Measurements from ENCODE around the gene FRAS1. TPM values are rescaled to one million over a fixed set of nuclear protein-coding genes. Genes with fewer than 3 reads are reported as not detected.

Gene FRAS1
- total RNA-seq, 1 donor from 2014 or later, result 24.6 TPM

DNA sequence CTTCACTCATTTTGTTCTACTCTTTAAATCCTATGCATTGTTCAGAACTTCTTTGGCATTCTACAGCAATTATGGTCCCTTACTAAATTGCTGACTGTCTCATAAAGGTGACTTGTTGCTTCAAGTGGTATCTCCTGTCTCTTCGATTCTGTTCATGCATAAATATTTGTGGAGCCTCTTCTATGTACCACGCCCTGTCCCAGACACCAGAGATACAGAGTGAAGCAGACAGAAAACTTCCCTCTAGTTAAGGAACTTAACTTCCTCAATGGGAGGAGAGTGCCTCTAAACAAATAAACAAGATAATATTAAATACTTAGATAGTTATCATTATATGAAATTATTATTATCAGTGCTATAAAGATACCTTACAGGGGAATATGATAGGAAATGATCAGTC is 235.7 kb downstream of the FRAS1 start:
- no peak overlapping the region for H3K27ac Mint-ChIP-seq (ENCODE audit: unreplicated experiment)
- H3K4me1 ChIP-seq (ENCODE audit: insufficient read depth, low read length), result peaks cover 17% of the 10 kb centered on the region

DNA sequence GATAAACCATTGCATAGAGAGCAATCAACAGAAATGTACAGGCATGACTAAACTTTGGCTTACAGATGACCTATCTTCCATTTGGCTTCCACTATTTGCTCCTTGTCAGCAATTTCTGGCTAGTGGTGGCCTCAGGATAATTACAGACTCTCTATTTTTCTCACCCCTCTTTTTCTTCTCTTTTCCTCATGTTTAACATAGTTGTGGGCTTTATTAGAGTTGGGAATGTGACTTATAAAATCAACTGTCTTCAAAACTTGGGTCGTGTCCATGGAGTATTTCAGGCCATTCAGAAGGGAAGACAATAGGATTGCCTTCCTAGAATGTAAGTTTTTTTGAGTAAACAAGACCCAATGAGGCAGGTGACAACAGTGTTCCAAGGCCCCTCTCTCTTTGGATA is 236.2 kb downstream of the FRAS1 start:
- no peaks in the 10 kb centered on the region for H4K20me1 ChIP-seq (ENCODE audit: insufficient read depth, low read length)
- peak overlapping the region; percentile 49 for H3K27ac ChIP-seq (ENCODE audit: low read depth, low read length)
- H3K36me3 ChIP-seq (ENCODE audit: insufficient read depth, low read length), result no peaks in the 10 kb centered on the region
- no peaks in the 10 kb centered on the region for H3K27me3 ChIP-seq (ENCODE audit: insufficient read depth, low read length)
- H3K27ac Mint-ChIP-seq (ENCODE audit: unreplicated experiment), result peak overlapping the region; percentile 94
- peaks cover 42% of the 10 kb centered on the region for H3K4me1 Mint-ChIP-seq (ENCODE audit: low read depth, unreplicated experiment)
- H3K4me3 Mint-ChIP-seq (ENCODE audit: unreplicated experiment), result no peak overlapping the region
- no peaks in the 10 kb centered on the region for H3K27me3 Mint-ChIP-seq (ENCODE audit: low read depth, unreplicated experiment)
- TF ChIP-seq EZH2 (IDR thresholded peaks at IDR 0.05; ENCODE audit: insufficient read depth, low read length), result no peak
- TF ChIP-seq, protein P1, sequence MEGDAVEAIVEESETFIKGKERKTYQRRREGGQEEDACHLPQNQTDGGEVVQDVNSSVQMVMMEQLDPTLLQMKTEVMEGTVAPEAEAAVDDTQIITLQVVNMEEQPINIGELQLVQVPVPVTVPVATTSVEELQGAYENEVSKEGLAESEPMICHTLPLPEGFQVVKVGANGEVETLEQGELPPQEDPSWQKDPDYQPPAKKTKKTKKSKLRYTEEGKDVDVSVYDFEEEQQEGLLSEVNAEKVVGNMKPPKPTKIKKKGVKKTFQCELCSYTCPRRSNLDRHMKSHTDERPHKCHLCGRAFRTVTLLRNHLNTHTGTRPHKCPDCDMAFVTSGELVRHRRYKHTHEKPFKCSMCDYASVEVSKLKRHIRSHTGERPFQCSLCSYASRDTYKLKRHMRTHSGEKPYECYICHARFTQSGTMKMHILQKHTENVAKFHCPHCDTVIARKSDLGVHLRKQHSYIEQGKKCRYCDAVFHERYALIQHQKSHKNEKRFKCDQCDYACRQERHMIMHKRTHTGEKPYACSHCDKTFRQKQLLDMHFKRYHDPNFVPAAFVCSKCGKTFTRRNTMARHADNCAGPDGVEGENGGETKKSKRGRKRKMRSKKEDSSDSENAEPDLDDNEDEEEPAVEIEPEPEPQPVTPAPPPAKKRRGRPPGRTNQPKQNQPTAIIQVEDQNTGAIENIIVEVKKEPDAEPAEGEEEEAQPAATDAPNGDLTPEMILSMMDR (IDR thresholded peaks at IDR 0.05; ENCODE audit: insufficient read depth, low read depth, low read length), result no peak
- H3K36me3 Mint-ChIP-seq (ENCODE audit: low read depth, unreplicated experiment), result peaks cover 2% of the 10 kb centered on the region
- no peaks in the 10 kb centered on the region for H3K79me2 ChIP-seq (ENCODE audit: insufficient read depth, low read length)
- H3K4me2 ChIP-seq (ENCODE audit: low read length), result peak overlapping the region; percentile 69
- H2AFZ ChIP-seq (ENCODE audit: low read depth, low read length), result no peak overlapping the region
- H3K9me3 Mint-ChIP-seq (ENCODE audit: unreplicated experiment), result no peaks in the 10 kb centered on the region
- H3K4me1 ChIP-seq (ENCODE audit: insufficient read depth, low read length), result peaks cover 18% of the 10 kb centered on the region
- peak; percentile 82 for DNase-seq (ENCODE audit: low read depth)
- FAIRE-seq, result peak; percentile 72
- no peak overlapping the region for H3K4me3 ChIP-seq (ENCODE audit: insufficient read depth, low read depth, low read length)
- H3K9me3 ChIP-seq (ENCODE audit: insufficient read depth, low read depth, low read length), result no peaks in the 10 kb centered on the region
- H3K9ac ChIP-seq (ENCODE audit: low read length), result peak overlapping the region; percentile 8

More for the DNA sequence above, 235.7 kb downstream of the FRAS1 start:
- Histone ChIP-seq H3K4me2 (ENCODE audit: low read length) (no peak overlapping the region), H3K36me3 (ENCODE audit: insufficient read depth, low read length) (no peaks in the 10 kb centered on the region), H2AFZ (ENCODE audit: low read depth, low read length) (no peak overlapping the region), H3K27me3 (ENCODE audit: insufficient read depth, low read length) (no peaks in the 10 kb centered on the region), H3K4me3 (ENCODE audit: insufficient read depth, low read depth, low read length) (no peak overlapping the region), H4K20me1 (ENCODE audit: insufficient read depth, low read length) (no peaks in the 10 kb centered on the region), H3K9me3 (ENCODE audit: insufficient read depth, low read depth, low read length) (no peaks in the 10 kb centered on the region), H3K79me2 (ENCODE audit: insufficient read depth, low read length) (no peaks in the 10 kb centered on the region), H3K27ac (ENCODE audit: low read depth, low read length) (no peak overlapping the region), H3K9ac (ENCODE audit: low read length) (no peak overlapping the region)
- Mint-ChIP-seq H3K27me3 (ENCODE audit: low read depth, unreplicated experiment) (no peaks in the 10 kb centered on the region), H3K36me3 (ENCODE audit: low read depth, unreplicated experiment) (peaks cover 2% of the 10 kb centered on the region), H3K4me3 (ENCODE audit: unreplicated experiment) (no peak overlapping the region), H3K9me3 (ENCODE audit: unreplicated experiment) (no peaks in the 10 kb centered on the region), H3K4me1 (ENCODE audit: low read depth, unreplicated experiment) (peaks cover 42% of the 10 kb centered on the region)
- DNase-seq (ENCODE audit: low read depth) (no peak), FAIRE-seq (no peak)
- TF ChIP-seq, protein P1 (IDR thresholded peaks at IDR 0.05; ENCODE audit: insufficient read depth, low read depth, low read length), result no peak
- TF ChIP-seq EZH2 (IDR thresholded peaks at IDR 0.05; ENCODE audit: insufficient read depth, low read length), result no peak

DNA sequence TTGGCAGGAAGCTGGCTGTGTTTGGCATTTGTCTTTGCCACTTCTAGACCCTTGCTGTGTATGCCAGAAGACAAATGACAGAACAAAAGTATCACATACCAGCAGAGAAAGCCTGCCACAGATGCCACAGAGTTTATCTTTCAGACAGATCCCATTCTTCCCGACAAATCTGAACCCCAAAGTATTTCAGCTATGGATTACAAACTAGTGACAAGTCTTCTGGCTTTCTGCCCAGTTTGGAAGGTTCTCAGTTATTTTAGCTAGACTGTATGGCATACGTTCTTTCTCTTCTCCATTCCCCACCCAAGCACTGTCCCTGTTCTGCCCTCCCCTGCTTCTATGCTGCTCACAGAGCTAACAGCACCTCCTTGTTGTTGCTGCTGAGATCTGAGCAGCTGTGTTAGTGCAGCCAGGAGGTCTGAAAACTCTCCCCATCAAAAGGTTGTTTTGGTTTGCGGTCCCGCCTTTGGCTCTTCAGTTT is 236.7 kb downstream of the FRAS1 start:
- peaks cover 44% of the 10 kb centered on the region for H3K4me1 Mint-ChIP-seq (ENCODE audit: low read depth, unreplicated experiment)
- no peaks in the 10 kb centered on the region for H3K36me3 ChIP-seq (ENCODE audit: insufficient read depth, low read length)
- H3K4me2 ChIP-seq (ENCODE audit: low read length), result peak overlapping the region; percentile 69
- no peaks in the 10 kb centered on the region for H3K27me3 Mint-ChIP-seq (ENCODE audit: low read depth, unreplicated experiment)
- no peaks in the 10 kb centered on the region for H4K20me1 ChIP-seq (ENCODE audit: insufficient read depth, low read length)
- no peaks in the 10 kb centered on the region for H3K9me3 ChIP-seq (ENCODE audit: insufficient read depth, low read depth, low read length)
- H3K4me1 ChIP-seq (ENCODE audit: insufficient read depth, low read length), result peaks cover 23% of the 10 kb centered on the region
- peak; percentile 97 for FAIRE-seq
- no peak for TF ChIP-seq EZH2 (IDR thresholded peaks at IDR 0.05; ENCODE audit: insufficient read depth, low read length)
- TF ChIP-seq, protein P1 (IDR thresholded peaks at IDR 0.05; ENCODE audit: insufficient read depth, low read depth, low read length), result peak; percentile 13
- H3K4me3 Mint-ChIP-seq (ENCODE audit: unreplicated experiment), result peak overlapping the region; percentile 78
- H2AFZ ChIP-seq (ENCODE audit: low read depth, low read length), result no peak overlapping the region
- H3K27ac Mint-ChIP-seq (ENCODE audit: unreplicated experiment), result peak overlapping the region; percentile 94
- peak overlapping the region; percentile 49 for H3K27ac ChIP-seq (ENCODE audit: low read depth, low read length)
- peak overlapping the region; percentile 8 for H3K9ac ChIP-seq (ENCODE audit: low read length)
- peaks cover 2% of the 10 kb centered on the region for H3K36me3 Mint-ChIP-seq (ENCODE audit: low read depth, unreplicated experiment)
- H3K27me3 ChIP-seq (ENCODE audit: insufficient read depth, low read length), result no peaks in the 10 kb centered on the region
- peak; percentile 94 for DNase-seq (ENCODE audit: low read depth)
- peak overlapping the region; percentile 11 for H3K4me3 ChIP-seq (ENCODE audit: insufficient read depth, low read depth, low read length)
- H3K79me2 ChIP-seq (ENCODE audit: insufficient read depth, low read length), result no peaks in the 10 kb centered on the region
- no peaks in the 10 kb centered on the region for H3K9me3 Mint-ChIP-seq (ENCODE audit: unreplicated experiment)
